ENCODE results near the gene DNAJB9.

DNAJB9 gene

GRCh38 chr7:108618056-108618455, 48.4 kb downstream of the DNAJB9 start:
- TF ChIP-seq USF1 (IDR thresholded peaks at IDR 0.05) (no peak), CEBPB (IDR thresholded peaks at IDR 0.05) (no peak), REST (IDR thresholded peaks at IDR 0.05; ENCODE audit: low read depth) (no peak), CREB1 (IDR thresholded peaks at IDR 0.05; ENCODE audit: low read depth) (no peak), EGR1 (IDR thresholded peaks at IDR 0.05) (no peak), EP300 (IDR thresholded peaks at IDR 0.05; ENCODE audit: borderline replicate concordance) (no peak), RAD21 (IDR thresholded peaks at IDR 0.05; ENCODE audit: low read depth) (no peak)

- no peak for TF ChIP-seq RAD21 (IDR thresholded peaks at IDR 0.05; ENCODE audit: low read depth)
- no peak for TF ChIP-seq REST (IDR thresholded peaks at IDR 0.05; ENCODE audit: low read depth)
- no peak for TF ChIP-seq CEBPB (IDR thresholded peaks at IDR 0.05)
- no peak for TF ChIP-seq CREB1 (IDR thresholded peaks at IDR 0.05; ENCODE audit: low read depth)
- no peak for TF ChIP-seq ZBTB7A (IDR thresholded peaks at IDR 0.05; ENCODE audit: low read depth)
- TF ChIP-seq USF1 (IDR thresholded peaks at IDR 0.05), result no peak
These were observed 53.5 kb downstream of the DNAJB9 start for GRCh38 chr7:108623220-108623619.
